Muscle layer of colon (tissue), 2 donors: Measurements from ENCODE around the gene EARS2.
A peak's percentile ranks its signal among the peaks of the same experiment; 100 is the strongest.
"Not testable (repeated sequence)": the region's sequence is repeated elsewhere in the genome, so short reads cannot be mapped to it uniquely, and the experiment has no call there.

ENCODE experiments used
- H3K27ac ChIP-seq: one replicate; pipeline ENCODE4 v1.7.0; 2013; ENCODE audit warnings: low read depth, mild to moderate bottlenecking, low read length, moderate library complexity
- H3K27me3 ChIP-seq, 2 donors: one replicate each; pipeline ENCODE4 v1.7.0; 2013; ENCODE audit warnings: low read length in 2 of 2, mild to moderate bottlenecking in 2 of 2; ENCODE audit not compliant: insufficient read depth in 2 of 2, control insufficient read depth in 1 of 2
- H3K36me3 ChIP-seq: one replicate; pipeline ENCODE4 v1.7.0; 2013; ENCODE audit warnings: mild to moderate bottlenecking, low read length; ENCODE audit not compliant: insufficient read depth
- H3K4me1 ChIP-seq: one replicate; pipeline ENCODE4 v1.7.0; 2013; ENCODE audit warnings: mild to moderate bottlenecking, low read length; ENCODE audit not compliant: insufficient read depth
- H3K4me3 ChIP-seq, 2 donors: one replicate each; pipeline ENCODE4 v1.7.0; 2013; ENCODE audit warnings: low read length in 2 of 2, low read depth in 1 of 2, mild to moderate bottlenecking in 1 of 2, moderate library complexity in 1 of 2
- H3K9ac ChIP-seq: one replicate; pipeline ENCODE4 v1.7.0; 2013; ENCODE audit warnings: low read length
- H3K9me3 ChIP-seq: one replicate; pipeline ENCODE4 v1.7.0; 2013; ENCODE audit warnings: mild to moderate bottlenecking, low read length
- donor health status: abdominal sarcoma.
- donor health status: Adenocarcinoma of cecum.

EARS2 gene

DNA sequence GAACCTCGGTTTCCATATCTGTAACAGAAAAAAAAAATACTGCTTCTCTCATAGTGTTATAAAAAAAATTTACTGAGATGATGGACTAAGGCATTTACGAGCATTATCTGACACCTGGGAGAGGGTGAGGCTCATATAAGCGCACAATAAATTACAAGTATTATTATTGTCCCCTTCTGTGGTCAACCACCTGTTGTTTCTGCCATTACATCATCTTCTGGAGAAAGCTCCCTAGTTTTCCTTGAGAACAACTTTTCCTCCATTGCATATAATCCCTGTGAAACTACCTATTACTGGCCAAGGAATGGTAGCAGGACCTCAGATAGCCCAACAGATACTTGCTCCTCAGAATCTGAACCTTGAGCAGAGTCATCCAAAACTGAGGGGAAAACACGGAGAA, 35.2 kb downstream of the EARS2 start:
- Histone ChIP-seq H3K9ac (no peak overlapping the region), H3K27ac (no peak overlapping the region), H3K9me3 (no peaks in the 10 kb centered on the region), H3K4me1 (no peaks in the 10 kb centered on the region), H3K4me3 (no peak overlapping the region), H3K27me3 (no peaks in the 10 kb centered on the region), H3K36me3 (peaks cover 34% of the 10 kb centered on the region)

DNA sequence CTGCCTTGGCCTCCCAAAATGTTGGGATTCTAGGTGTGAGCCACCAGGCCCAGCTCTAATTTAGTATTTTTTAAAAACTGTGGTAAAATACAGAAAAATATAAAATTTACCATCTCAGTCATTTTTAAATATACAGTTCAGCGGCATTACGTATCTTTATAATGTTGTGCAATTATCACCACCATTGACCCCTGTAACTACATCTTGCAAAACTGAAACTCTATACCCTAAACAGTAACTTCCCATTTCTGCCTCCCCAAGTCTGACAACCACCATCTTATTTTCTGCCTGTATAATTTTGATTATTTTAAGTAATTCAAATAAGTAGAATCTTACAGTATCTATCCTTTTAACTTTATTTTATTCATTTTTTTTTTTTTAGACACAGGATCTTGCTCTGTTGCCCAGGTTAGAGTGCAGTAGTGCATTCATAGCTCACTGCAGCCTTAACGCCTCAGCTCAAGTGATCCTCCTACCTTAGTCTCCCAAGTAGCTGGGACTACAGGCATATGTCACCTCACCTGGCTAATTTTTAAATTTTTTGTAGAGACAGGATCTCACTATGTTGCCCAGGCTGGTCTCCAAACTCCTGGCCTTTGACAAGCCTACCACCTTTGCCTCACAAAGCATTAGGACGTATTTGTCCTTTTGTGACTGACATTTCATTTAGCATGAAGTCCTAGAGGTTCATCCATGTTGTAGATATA, 36.0 kb downstream of the EARS2 start:
- H3K4me3 ChIP-seq: no peak overlapping the region
- peaks cover 34% of the 10 kb centered on the region for H3K36me3 ChIP-seq
- no peaks in the 10 kb centered on the region for H3K4me1 ChIP-seq
- no peak overlapping the region for H3K9ac ChIP-seq
- H3K27ac ChIP-seq: no peak overlapping the region
- H3K9me3 ChIP-seq: no peaks in the 10 kb centered on the region
- no peaks in the 10 kb centered on the region for H3K27me3 ChIP-seq

DNA sequence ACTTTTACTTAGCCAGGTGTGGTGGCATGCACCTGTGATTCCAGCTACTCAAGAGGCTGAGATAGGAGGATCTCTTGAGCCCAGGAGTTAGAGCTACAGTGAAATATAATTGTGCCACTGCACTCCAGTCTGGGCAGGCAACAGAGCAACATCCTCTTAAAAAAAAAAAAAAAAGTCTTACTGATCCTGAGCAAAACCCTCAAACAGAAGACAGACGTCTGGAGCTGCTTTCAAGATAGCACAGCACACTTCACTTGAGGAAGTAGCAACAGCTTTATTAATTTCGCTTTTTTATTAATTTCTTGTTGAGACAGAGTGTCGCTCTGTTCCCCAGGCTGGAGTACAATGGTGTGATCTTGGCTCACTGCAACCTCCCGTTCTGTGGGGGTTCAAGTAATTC, 36.6 kb downstream of the EARS2 start:
- Histone ChIP-seq H3K27ac (no peak overlapping the region), H3K36me3 (peaks cover 34% of the 10 kb centered on the region), H3K27me3 (no peaks in the 10 kb centered on the region), H3K4me1 (no peaks in the 10 kb centered on the region), H3K9me3 (no peaks in the 10 kb centered on the region), H3K9ac (no peak overlapping the region), H3K4me3 (no peak overlapping the region)

DNA sequence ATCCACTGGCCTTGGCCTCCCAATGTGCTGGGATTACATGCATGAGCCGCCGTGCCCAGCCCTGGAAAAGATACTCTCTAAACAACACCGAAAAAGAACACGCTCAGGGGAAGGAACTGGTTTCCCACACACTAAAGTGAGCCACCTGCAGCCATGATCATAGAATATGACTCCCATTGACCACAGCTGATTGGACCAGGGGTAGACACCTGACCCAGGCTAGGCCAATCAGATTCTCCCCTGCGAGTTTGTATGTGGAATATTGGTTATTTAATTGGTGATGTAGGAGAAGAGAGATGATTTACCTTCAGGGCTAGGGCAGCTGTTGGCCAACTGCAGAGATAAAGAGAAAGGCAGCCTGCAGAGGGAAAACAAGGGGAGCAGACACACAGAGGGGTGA, 37.9 kb downstream of the EARS2 start:
- Histone ChIP-seq H3K4me1 (no peaks in the 10 kb centered on the region), H3K27ac (no peak overlapping the region), H3K9ac (no peak overlapping the region), H3K27me3 (no peaks in the 10 kb centered on the region), H3K9me3 (no peaks in the 10 kb centered on the region), H3K4me3 (no peak overlapping the region), H3K36me3 (peaks cover 26% of the 10 kb centered on the region)

GRCh38 chr16:23518435-23518891, 38.7 kb downstream of the EARS2 start:
- Histone ChIP-seq H3K27me3 (no peaks in the 10 kb centered on the region), H3K27ac (no peak overlapping the region), H3K4me1 (no peaks in the 10 kb centered on the region), H3K36me3 (peaks cover 18% of the 10 kb centered on the region), H3K4me3 (no peak overlapping the region), H3K9ac (no peak overlapping the region), H3K9me3 (no peaks in the 10 kb centered on the region)

DNA sequence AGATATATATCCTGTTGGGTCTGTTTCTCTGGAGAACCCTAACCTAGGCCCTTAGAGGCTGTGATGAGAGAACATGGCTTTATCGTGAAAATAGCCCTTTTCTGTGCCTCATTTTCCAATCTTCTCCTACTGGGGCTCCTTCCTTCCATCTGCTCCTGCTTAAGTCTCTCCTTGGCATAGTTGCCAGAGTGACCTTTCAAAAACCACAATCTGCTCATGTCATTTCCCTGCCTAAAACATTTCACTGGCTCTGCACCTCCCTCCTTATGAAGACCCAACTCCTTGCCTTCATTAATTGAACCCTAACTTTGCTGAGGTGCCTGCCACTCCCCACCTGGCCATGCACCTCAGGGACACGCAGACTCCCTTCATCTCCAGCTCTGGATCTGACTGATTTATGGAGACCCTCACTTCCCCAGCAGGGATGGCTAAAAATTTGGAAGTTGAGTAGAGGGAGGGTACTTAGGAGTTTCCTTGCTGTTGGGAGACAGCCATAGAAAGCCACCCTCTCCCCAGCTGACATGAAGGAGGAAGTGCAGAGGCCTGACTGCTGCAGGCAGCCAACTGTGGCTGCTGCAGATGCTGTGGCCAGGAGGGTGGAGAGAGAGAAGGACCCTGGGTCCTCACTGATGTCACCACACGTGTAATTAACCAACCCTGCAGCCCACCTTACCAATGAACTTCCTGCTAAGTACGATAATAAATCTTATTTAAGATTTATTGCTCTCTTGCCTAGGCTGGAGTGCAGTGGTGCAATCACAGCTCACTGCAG, 40.6 kb downstream of the EARS2 start:
- no peak overlapping the region for H3K27ac ChIP-seq
- H3K27me3 ChIP-seq: no peaks in the 10 kb centered on the region
- no peak overlapping the region for H3K4me3 ChIP-seq
- no peaks in the 10 kb centered on the region for H3K4me1 ChIP-seq
- H3K36me3 ChIP-seq: peaks cover 7% of the 10 kb centered on the region
- H3K9ac ChIP-seq: no peak overlapping the region
- no peaks in the 10 kb centered on the region for H3K9me3 ChIP-seq

DNA sequence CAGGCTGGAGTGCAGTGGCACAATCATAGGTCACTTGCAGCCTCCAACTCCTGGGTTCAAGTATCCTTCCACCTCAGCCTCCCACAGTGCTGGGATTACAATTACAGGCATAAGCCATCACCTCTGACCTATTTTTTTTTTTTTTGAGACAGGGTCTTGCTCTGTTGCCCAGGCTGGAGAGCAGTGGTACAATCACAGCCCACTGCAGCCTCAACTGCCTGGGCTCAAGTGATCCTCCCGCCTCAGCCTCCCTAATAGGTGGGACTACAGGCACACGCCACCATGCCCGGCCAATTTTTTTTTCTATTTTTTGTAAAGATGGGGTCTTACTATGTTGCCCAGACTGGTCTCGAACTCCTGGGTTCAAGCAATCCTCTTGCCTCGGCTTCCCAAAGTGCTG, 41.3 kb downstream of the EARS2 start:
- H3K9ac ChIP-seq: no peak overlapping the region
- H3K4me3 ChIP-seq: no peak overlapping the region
- H3K9me3 ChIP-seq: no peaks in the 10 kb centered on the region
- H3K36me3 ChIP-seq: peaks cover 7% of the 10 kb centered on the region
- H3K4me1 ChIP-seq: no peaks in the 10 kb centered on the region
- no peak overlapping the region for H3K27ac ChIP-seq
- no peaks in the 10 kb centered on the region for H3K27me3 ChIP-seq

GRCh38 chr16:23514381-23515152, 42.6 kb downstream of the EARS2 start:
- no peak overlapping the region for H3K9ac ChIP-seq
- no peak overlapping the region for H3K4me3 ChIP-seq
- peaks cover 6% of the 10 kb centered on the region for H3K36me3 ChIP-seq
- H3K27ac ChIP-seq: no peak overlapping the region
- H3K27me3 ChIP-seq: no peaks in the 10 kb centered on the region
- no peaks in the 10 kb centered on the region for H3K9me3 ChIP-seq
- no peaks in the 10 kb centered on the region for H3K4me1 ChIP-seq

- Histone ChIP-seq H3K27ac (no peak overlapping the region), H3K4me3 (no peak overlapping the region), H3K36me3 (no peaks in the 10 kb centered on the region), H3K9me3 (no peaks in the 10 kb centered on the region), H3K9ac (no peak overlapping the region), H3K4me1 (peaks cover 12% of the 10 kb centered on the region), H3K27me3 (no peaks in the 10 kb centered on the region)
Observed at GRCh38 chr16:23512168-23512695, 44.9 kb downstream of the EARS2 start.

DNA sequence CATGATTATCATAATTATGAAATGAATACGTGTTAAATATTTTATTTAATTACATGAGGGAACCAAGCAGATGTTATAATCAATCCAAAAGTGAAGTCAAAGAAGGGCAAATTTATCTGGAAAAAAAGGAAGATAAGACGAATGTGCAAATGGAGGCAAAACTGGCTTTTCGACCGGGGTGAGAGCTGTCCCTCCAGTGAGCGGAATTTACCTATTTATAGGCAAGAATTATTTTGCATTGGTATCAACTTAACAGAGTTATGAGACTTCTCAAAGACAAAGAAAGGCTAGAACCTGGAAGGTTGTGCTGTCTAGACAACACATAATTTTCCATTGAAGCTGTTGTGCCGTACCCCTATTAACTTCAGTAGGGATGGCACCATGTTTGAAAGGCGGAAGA, 45.4 kb downstream of the EARS2 start:
- Histone ChIP-seq H3K4me1 (peaks cover 12% of the 10 kb centered on the region), H3K27ac (no peak overlapping the region), H3K9ac (no peak overlapping the region), H3K4me3 (no peak overlapping the region), H3K36me3 (no peaks in the 10 kb centered on the region), H3K27me3 (no peaks in the 10 kb centered on the region), H3K9me3 (no peaks in the 10 kb centered on the region)

GRCh38 chr16:23510915-23511270, 46.3 kb downstream of the EARS2 start:
- H3K9ac ChIP-seq, H3K27ac ChIP-seq, H3K27me3 ChIP-seq, H3K9me3 ChIP-seq, H3K36me3 ChIP-seq: not testable (repeated sequence)
- H3K4me3 ChIP-seq: peak overlapping the region; percentile 60 to 76
- H3K4me1 ChIP-seq: peaks cover 18% of the 10 kb centered on the region
